GM18868 (cell line): ENCODE measurements around the gene PCDH19.
"Not testable (repeated sequence)": the region's sequence is repeated elsewhere in the genome, so short reads cannot be mapped to it uniquely, and the experiment has no call there.

Experiments used
- ATAC-seq: cut with Tn5 transposase; IDR thresholded peaks from one replicate; pipeline ENCODE4 v1.9.1; 2021; ENCODE audit warnings: mild to moderate bottlenecking, moderate library complexity; ENCODE audit not compliant: unreplicated experiment

PCDH19 gene, protein sequence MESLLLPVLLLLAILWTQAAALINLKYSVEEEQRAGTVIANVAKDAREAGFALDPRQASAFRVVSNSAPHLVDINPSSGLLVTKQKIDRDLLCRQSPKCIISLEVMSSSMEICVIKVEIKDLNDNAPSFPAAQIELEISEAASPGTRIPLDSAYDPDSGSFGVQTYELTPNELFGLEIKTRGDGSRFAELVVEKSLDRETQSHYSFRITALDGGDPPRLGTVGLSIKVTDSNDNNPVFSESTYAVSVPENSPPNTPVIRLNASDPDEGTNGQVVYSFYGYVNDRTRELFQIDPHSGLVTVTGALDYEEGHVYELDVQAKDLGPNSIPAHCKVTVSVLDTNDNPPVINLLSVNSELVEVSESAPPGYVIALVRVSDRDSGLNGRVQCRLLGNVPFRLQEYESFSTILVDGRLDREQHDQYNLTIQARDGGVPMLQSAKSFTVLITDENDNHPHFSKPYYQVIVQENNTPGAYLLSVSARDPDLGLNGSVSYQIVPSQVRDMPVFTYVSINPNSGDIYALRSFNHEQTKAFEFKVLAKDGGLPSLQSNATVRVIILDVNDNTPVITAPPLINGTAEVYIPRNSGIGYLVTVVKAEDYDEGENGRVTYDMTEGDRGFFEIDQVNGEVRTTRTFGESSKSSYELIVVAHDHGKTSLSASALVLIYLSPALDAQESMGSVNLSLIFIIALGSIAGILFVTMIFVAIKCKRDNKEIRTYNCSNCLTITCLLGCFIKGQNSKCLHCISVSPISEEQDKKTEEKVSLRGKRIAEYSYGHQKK (N-terminal part only)

GRCh38 chrX:100409610-100410590, at the start of gene PCDH19:
Gene PCDH19, minus strand, starts transcription at chrX:100410273. Its CDS starts 1,676 bp downstream, at chrX:100408597.
- peak; percentile 85 for ATAC-seq

DNA sequence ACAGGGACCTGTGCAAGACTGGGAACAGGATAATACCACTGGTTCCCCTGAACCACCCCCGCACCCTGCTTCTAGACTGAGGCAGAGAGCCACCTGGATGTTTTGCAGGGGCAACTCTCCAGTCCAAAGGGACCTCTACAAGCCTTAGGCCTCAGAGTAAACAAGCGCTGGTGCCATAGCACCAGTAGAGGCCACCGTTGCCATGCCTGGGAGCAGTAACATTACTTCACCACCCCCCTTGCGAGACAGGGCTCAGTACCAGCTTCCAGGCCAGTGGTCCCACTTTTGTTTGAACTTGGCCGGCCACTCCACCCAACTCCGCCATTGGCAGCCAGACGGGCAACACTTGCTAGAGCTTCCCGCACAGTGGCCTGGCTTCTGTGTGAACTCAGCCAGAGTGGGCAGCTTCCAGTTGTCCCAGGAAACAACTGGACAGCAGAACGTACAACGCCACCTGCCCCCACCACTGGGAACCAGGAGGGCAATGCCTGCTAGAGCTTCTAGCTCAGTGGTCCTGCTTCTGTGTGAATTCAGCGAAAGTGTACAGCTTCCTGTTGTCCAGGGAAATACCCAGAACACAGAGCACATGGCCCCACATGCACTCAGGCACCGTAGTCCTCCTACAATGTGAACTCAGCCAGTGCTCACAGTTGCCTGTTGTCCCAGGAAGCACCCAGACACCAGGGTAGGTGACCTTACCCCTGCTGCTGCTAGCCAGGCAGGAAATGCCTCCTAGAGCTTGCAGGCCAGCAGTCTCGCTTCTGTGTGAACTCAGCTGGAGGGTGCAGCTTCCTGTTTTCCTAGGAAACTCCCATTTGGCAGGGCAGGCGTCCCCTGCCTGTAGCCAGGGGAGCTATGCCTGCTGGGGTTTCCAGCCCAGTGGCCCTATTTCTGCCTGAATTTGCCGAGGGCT, 39.9 kb upstream of the PCDH19 start:
- no peak for ATAC-seq

GRCh38 chrX:100447655-100448397, 37.8 kb upstream of the PCDH19 start:
- ATAC-seq: peak; percentile 90

GRCh38 chrX:100445593-100445992, 35.5 kb upstream of the PCDH19 start:
- ATAC-seq: no peak

- not testable (repeated sequence) for ATAC-seq
Observed at GRCh38 chrX:100441321-100441720, 31.2 kb upstream of the PCDH19 start.

GRCh38 chrX:100440006-100440405, 29.9 kb upstream of the PCDH19 start:
- ATAC-seq: no peak

- no peak for ATAC-seq
Observed at GRCh38 chrX:100435726-100436125, 25.7 kb upstream of the PCDH19 start.

DNA sequence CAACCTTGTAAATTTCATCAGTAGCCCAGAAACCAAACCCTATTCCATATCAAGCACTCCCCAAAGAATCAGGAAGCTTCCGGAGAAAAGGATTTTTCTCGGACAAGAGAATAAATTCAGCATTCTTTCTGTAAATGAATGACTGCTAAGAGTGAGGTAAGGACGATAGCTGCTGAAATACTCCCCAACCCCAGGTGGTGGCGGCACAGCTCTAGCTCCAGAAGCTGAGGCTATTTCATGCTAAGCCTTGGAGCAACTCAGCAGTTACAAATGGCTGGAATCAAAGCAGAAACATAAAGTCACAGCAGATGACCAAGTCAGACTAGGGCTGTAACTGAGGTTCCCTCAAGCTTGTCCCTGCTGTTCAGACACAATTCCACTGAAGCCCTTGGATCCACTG, 13.9 kb upstream of the PCDH19 start:
- no peak for ATAC-seq

DNA sequence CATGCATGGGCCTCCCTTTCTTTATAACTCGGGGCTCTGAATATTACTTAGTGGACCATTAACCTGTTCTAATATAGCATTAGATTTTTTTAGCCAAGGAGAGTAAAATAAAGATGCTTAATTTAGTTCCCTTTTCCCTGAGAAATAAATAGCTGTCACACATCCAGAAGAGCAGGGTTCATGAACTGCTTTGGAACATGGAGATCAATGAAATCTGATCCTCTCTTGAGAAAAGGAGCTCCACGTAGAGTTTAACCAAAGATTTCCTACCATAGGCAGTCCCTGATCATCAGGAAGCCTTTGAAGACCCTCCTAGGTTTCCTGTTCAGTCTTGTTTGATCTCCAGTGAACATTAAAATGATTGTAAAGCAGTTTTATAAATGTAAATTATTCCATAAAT, 8.5 kb upstream of the PCDH19 start:
- ATAC-seq: no peak

- no peak for ATAC-seq
Observed at GRCh38 chrX:100417681-100418080, 7.6 kb upstream of the PCDH19 start.

DNA sequence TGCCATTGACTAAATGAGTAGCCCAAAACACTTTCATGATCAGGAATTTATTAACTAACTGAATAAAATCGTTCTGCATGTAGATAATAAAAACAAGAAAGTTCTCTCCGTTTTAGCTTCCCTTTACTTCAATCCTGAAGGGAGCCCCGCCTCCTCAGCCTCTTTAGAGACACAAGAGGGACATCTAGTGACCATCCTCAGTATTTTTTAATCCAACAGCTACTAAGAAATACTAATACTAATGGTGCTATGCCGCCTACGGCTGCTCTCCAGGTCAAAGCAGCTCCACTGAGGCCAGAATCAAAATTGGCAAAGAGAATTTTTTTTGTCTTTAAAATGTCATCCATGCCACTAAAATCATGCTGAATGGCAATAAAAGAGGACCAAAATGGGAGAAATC, 3.2 kb upstream of the PCDH19 start:
- peak; percentile 76 for ATAC-seq

DNA sequence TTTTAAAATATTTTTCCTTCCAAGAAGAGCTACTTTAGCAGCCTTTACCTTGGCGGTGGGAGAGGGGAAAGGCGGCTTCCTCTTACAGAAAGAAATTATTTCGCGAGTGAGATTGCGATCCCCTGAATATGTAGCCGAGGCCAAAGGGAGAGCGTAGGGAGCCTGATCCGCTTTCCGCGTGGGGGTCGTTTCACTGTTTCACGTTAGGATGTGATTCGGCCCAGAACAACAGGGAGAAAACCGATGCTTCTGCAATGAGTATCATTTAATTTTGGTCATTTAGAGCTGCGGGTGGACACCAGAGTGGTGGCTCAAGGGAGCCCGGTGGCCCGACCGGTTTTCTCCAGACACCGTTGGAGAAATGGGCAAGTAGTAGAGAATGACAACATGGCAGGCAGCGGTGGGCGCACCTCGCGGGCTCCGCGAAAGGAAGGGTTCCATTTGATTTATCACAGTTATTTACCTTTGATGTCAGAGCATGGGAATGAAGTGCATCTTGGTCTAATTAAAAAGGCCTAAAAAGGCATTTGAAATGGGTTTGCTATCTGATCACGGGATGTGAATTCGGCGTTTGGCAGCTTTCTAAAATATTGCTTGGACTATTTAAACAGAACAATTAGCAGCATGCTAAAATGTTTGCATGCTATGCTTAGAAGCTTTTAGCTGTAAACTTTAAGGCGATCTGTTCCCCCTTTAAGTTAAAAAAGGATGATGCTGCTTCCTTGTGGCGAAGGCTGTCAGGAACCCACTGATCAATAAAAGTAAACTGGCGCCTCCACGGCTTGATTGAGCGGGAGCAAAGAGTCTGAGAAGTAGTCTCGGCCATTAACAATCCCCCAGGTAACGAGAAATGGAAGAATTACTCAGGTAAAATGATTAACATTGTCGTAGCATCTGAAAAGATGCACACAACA, 2.0 kb upstream of the PCDH19 start:
- no peak for ATAC-seq

DNA sequence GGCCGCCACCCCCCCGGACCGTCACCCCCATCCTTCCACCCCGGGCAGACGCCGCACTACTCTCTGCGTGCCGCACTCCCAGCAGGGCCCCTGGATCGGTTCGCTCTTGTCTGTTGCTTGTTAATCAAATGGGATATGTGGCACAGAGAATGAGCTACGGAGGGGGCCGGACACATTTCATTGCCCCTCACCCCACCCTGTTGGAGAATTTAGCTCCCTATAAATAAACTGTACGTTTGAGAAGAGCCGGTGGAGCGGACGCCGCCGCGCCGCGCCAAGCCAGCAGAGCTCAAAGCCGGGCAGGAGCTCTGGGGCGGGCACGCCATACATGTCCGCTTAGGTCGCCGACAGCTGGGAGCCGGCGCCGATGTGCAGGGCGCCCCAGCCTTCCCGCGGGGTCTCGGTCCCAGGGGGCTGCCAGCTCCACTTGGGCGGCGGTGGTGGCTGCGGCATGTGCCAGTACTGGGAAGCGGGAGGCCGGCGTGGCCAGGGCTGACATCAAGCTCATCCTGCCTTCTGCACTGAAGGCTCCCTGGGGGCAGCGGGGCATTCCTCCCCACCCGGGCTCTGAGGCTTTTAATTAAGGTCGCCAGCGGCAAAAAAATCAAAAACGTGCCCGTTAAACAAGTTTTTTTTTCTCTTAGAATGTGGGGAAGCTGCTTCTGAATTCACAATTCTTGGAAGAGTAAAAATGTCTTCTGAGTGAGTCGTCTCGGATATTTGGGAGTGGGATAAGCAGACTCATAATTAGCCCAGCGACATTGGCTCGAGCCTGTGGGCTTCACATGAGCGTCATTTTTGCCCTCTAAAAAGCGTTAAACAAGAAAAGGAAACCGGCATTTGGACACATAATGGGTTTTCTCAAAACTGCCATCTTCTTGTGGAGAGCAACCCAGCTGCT, 1.1 kb upstream of the PCDH19 start:
- no peak for ATAC-seq

- no peak for ATAC-seq
Observed at GRCh38 chrX:100408713-100409609, 1.1 kb downstream of the PCDH19 start.

GRCh38 chrX:100407784-100408712, 2.0 kb downstream of the PCDH19 start:
- no peak for ATAC-seq
